Stimulated activated CD8-positive, alpha-beta memory T cell treated with anti-CD3 and anti-CD28 coated beads, Interleukin-15, amount 100 ng/mL, for 4 hours (primary cell): ENCODE measurements around the gene PFKFB3.
"Not testable (repeated sequence)": the region's sequence is repeated elsewhere in the genome, so short reads cannot be mapped to it uniquely, and the experiment has no call there.

Source experiments
- DNase-seq, 2 donors: peaks; one replicate each; pipeline ENCODE4 v3.0.0-alpha.2; 2020; ENCODE audit warnings: low read depth in 2 of 2

PFKFB3 gene

GRCh38 chr10:6272126-6272525 is 69.4 kb downstream of the PFKFB3 start:
- no peak for DNase-seq

GRCh38 chr10:6273351-6273750 is 70.6 kb downstream of the PFKFB3 start:
- no peak for DNase-seq

- no peak for DNase-seq
Measured at GRCh38 chr10:6274040-6274439, 71.3 kb downstream of the PFKFB3 start.

GRCh38 chr10:6274484-6274883 is 71.8 kb downstream of the PFKFB3 start:
- DNase-seq, result no peak

- peak; percentile 80 to 82 for DNase-seq
Measured at GRCh38 chr10:6275022-6275997, 72.6 kb downstream of the PFKFB3 start.

GRCh38 chr10:6276356-6276755 is 73.6 kb downstream of the PFKFB3 start:
- DNase-seq, result no peak

- no peak for DNase-seq
Measured at GRCh38 chr10:6278519-6279120, 75.9 kb downstream of the PFKFB3 start.

- no peak for DNase-seq
Measured at GRCh38 chr10:6279540-6280267, 77.0 kb downstream of the PFKFB3 start.

GRCh38 chr10:6280291-6280690 is 77.6 kb downstream of the PFKFB3 start:
- DNase-seq, result no peak

- DNase-seq, result no peak
Measured at GRCh38 chr10:6282454-6282958, 79.8 kb downstream of the PFKFB3 start.

GRCh38 chr10:6283655-6284054 is 80.9 kb downstream of the PFKFB3 start:
- no peak for DNase-seq

- DNase-seq, result not testable (repeated sequence)
Measured at GRCh38 chr10:6290621-6291020, 87.9 kb downstream of the PFKFB3 start.

- no peak for DNase-seq
Measured at GRCh38 chr10:6292741-6293151, 90.0 kb downstream of the PFKFB3 start.

GRCh38 chr10:6296425-6296824 is 93.7 kb downstream of the PFKFB3 start:
- DNase-seq, result not testable (repeated sequence)

- no peak for DNase-seq
Measured at GRCh38 chr10:6296828-6297251, 94.1 kb downstream of the PFKFB3 start.

- DNase-seq, result no peak
Measured at GRCh38 chr10:6297522-6297921, 94.8 kb downstream of the PFKFB3 start.

GRCh38 chr10:6297951-6298381 is 95.2 kb downstream of the PFKFB3 start:
- DNase-seq, result no peak

GRCh38 chr10:6298428-6298827 is 95.7 kb downstream of the PFKFB3 start:
- no peak for DNase-seq

- DNase-seq, result no peak
Measured at GRCh38 chr10:6299234-6299633, 96.5 kb downstream of the PFKFB3 start.

GRCh38 chr10:6299743-6300105 is 97.0 kb downstream of the PFKFB3 start:
- DNase-seq, result no peak

- DNase-seq, result no peak
Measured at GRCh38 chr10:6300106-6300783, 97.5 kb downstream of the PFKFB3 start.
